ENCODE results near the gene TMEM82.

- TF ChIP-seq TAF1 (IDR thresholded peaks at IDR 0.05; ENCODE audit: low read depth, low read length): no peak
- no peak for TF ChIP-seq POLR2AphosphoS5 (IDR thresholded peaks at IDR 0.05; ENCODE audit: low read depth, low read length)
- TF ChIP-seq PAX5 (IDR thresholded peaks at IDR 0.05; ENCODE audit: insufficient read depth, low read length, severe bottlenecking): no peak
Observed at GRCh38 chr1:15768388-15768787, 26.1 kb downstream of the TMEM82 start.
